Measurements from ENCODE around the gene PEX13. TPM values are rescaled to one million over a fixed set of nuclear protein-coding genes. Genes with fewer than 3 reads are reported as not detected.
A peak's percentile ranks its signal among the peaks of the same experiment; 100 is the strongest.

Gene PEX13
- total RNA-seq, 1 donor from 2014 or later: 23.4 TPM

GRCh38 chr2:61017003-61017555 is 441 bp upstream of the PEX13 start:
- Histone ChIP-seq H3K9me3 (replicated peaks) (no peaks in the 10 kb centered on the region), H3K36me3 (peaks cover 11% of the 10 kb centered on the region), H3K4me3 (peak overlapping the region; percentile 97), H3K27me3 (ENCODE audit: low read depth) (no peaks in the 10 kb centered on the region), H3K4me1 (peaks cover 65% of the 10 kb centered on the region), H3K27ac (replicated peaks) (peak overlapping the region; percentile 93)
- TF ChIP-seq CTCF (IDR thresholded peaks at IDR 0.05; ENCODE audit: borderline replicate concordance): no peak
- intact Hi-C loops (cut with micrococcal nuclease): no loop called here
- peak; percentile 58 for DNase-seq

GRCh38 chr2:61018318-61018755 is 817 bp downstream of the PEX13 start:
- no peak for DNase-seq
- intact Hi-C loops (cut with micrococcal nuclease): no loop called here
- H3K36me3 ChIP-seq: peaks cover 22% of the 10 kb centered on the region
- peak overlapping the region; percentile 97 for H3K4me3 ChIP-seq
- H3K4me1 ChIP-seq: peaks cover 65% of the 10 kb centered on the region
- H3K27ac ChIP-seq (replicated peaks): peak overlapping the region; percentile 93
- H3K9me3 ChIP-seq (replicated peaks): no peaks in the 10 kb centered on the region
- no peaks in the 10 kb centered on the region for H3K27me3 ChIP-seq (ENCODE audit: low read depth)
- no peak for TF ChIP-seq CTCF (IDR thresholded peaks at IDR 0.05; ENCODE audit: borderline replicate concordance)

GRCh38 chr2:61018798-61019197 is 1.3 kb downstream of the PEX13 start:
- TF ChIP-seq CTCF (IDR thresholded peaks at IDR 0.05; ENCODE audit: borderline replicate concordance): no peak
- Histone ChIP-seq H3K36me3 (peaks cover 22% of the 10 kb centered on the region), H3K27me3 (ENCODE audit: low read depth) (no peaks in the 10 kb centered on the region), H3K9me3 (replicated peaks) (no peaks in the 10 kb centered on the region), H3K4me1 (peaks cover 65% of the 10 kb centered on the region), H3K4me3 (peak overlapping the region; percentile 97), H3K27ac (replicated peaks) (peak overlapping the region; percentile 93)
- intact Hi-C loops (cut with micrococcal nuclease): no loop called here
- no peak for DNase-seq

GRCh38 chr2:61021228-61021660 is 3.7 kb downstream of the PEX13 start:
- intact Hi-C loops (cut with micrococcal nuclease): no loop called here
- no peak for TF ChIP-seq CTCF (IDR thresholded peaks at IDR 0.05; ENCODE audit: borderline replicate concordance)
- H3K9me3 ChIP-seq (replicated peaks): no peaks in the 10 kb centered on the region

GRCh38 chr2:61023670-61024069 is 6.2 kb downstream of the PEX13 start:
- Histone ChIP-seq H3K4me1 (peaks cover 48% of the 10 kb centered on the region), H3K9me3 (replicated peaks) (no peaks in the 10 kb centered on the region), H3K27me3 (ENCODE audit: low read depth) (no peaks in the 10 kb centered on the region), H3K27ac (replicated peaks) (no peak overlapping the region), H3K36me3 (peaks cover 22% of the 10 kb centered on the region), H3K4me3 (no peak overlapping the region)
- no peak for DNase-seq
- intact Hi-C loops (cut with micrococcal nuclease): no loop called here
- TF ChIP-seq CTCF (IDR thresholded peaks at IDR 0.05; ENCODE audit: borderline replicate concordance): no peak

More at GRCh38 chr2:61021228-61021660, 3.7 kb downstream of the PEX13 start:
- H3K36me3 ChIP-seq: peaks cover 22% of the 10 kb centered on the region
- no peak for DNase-seq
- peaks cover 62% of the 10 kb centered on the region for H3K4me1 ChIP-seq
- H3K4me3 ChIP-seq: no peak overlapping the region
- H3K27me3 ChIP-seq (ENCODE audit: low read depth): no peaks in the 10 kb centered on the region
- no peak overlapping the region for H3K27ac ChIP-seq (replicated peaks)

All from left ventricle myocardium inferior (tissue), 1 donor.